HG03175 (cell line): ENCODE results near the gene SBK1.
A peak's percentile ranks its signal among the peaks of the same experiment; 100 is the strongest.

Experiments used
- ATAC-seq: cut with Tn5 transposase; IDR thresholded peaks from one replicate; pipeline ENCODE4 v1.9.1; 2021; ENCODE audit warnings: mild to moderate bottlenecking, moderate library complexity; ENCODE audit not compliant: unreplicated experiment

The SBK1 gene

DNA sequence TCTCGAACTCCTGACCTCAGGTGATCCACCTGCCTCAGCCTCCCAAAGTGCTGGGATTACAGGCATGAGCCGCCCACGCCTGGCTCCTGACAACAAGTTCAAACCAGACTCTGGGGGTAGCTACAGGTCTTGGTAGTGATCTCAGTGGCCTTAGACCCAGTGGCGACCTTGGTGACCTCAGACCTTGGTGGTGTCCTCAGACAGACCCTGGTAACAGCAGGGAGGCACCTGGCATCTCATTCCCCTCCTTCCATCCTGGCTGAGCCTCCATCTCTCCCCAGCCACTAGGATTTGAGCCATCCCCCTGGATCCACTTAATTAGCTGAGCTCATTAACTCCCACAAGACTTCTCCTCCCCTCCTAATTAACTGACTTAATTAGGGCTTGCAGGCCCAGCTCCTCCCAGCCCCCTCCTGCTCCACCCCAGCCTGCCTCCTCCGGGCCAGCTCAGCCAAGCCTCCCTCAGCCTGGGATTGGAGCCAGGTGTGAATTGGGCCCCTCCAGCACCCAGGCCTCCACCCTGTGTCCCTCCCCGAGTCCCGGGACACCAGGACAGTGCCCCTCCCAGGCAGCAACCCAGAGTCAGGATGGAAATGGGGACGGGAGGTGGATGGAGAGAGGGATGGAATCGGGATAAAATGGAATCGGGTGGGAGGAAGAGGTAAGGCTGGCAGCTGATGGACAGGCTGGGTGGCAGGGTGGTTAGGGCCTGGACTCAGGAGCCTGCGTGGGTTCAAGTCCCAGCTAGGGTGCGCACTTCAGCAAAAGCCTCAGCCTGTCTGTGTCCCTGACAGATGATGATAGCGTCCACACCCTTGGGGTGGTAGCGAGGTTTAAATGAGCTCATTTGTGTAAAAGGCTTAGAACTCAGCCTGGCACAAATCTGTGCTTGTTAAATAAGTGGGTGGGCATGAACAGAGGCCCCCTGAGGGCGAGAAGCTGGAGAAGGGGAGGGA is 11.2 kb upstream of the SBK1 start:
- no peak for ATAC-seq

DNA sequence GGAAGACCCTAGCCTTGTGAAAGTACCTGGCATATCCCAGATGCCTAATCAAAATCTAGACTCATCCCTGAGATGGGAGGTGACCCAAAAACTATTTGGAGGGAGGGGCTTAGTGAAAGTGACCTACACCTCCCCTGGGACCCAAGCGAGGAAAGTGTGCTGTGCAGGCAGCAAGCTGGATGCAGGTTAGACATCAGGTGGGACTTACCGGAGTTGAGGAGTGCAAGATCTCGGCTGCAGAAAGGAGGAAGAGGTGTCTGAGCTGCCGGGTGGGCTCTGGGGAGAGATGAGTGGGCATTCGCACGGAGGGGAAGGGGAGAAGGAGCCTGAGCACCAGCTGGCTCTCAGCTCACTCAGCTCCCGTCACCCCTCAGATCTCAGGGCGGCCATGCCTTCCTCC is 10.3 kb upstream of the SBK1 start:
- ATAC-seq: no peak

DNA sequence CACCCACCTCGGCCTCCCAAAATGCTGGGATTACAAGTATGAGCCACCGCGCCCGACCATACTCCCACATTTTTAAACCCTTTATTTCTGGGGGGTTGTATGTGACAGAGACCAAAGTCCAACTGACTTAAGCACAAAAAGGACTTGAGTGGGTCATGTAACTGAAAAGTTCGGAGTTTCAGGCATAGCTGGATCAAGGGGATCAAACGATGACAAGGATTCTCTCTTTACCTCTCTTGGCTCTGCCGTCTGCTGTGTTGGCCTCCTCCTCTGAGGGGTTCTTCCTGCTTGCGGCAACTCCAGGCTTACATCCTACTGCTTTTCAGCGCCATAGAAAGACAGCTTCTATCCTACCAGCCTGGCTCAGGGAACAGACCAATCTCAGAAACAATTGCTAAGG is 9.2 kb upstream of the SBK1 start:
- no peak for ATAC-seq

DNA sequence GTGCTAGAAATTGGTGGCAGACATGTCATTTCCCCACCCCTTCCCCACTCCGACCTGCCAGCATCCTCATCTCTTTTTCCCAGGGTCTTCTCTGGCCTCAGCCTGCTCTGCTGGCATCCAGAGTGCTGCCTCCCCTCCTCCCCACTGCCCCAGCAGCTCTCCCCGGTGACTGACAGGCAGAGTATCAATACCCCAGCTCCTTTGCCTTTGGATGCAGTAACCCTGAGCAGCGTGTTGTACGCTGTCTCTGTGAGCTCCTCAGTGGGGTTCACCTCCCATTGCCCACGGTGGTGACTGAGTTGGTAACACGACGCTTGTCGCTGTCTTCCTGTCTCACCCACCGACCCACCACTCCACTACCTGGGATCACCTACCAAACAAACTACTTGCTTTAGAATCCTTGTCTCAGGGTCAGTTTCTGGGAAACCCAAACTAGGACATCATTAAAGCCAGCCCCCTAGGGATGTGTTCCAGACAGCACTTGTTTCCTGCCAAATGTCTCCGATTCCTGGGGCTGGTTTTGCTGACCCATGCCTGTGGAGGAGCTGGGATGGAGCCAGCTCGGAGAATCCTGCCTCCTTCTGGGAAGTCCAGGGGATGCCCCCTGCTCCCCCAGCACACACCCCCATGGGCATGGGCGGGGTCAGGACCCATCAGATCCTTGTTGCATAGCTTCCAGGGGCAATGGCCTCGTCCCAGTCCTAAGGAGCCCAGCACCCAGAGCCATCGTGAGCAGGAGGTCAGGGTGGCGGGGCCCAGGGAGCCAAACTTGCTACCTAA is 8.3 kb upstream of the SBK1 start:
- no peak for ATAC-seq

DNA sequence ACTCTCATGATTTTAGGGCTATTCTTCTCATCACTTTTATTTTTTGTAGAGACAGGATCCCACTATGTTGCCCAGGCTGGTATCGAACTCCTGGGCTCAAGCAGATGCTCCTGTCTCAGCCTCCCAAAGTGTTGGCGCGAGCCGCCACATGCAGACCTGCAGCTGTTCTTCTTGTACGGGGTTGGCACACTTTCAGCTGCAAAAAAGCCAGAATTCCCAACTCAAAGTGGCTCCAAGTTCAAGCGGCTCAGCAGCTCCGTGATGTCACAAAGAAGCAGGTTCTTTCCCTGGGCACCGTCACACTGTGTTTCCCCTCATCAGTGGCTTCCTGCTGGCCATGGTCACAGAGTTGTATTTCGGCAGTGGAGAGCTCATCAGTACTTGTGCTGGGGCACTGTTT is 6.7 kb upstream of the SBK1 start:
- ATAC-seq: no peak

DNA sequence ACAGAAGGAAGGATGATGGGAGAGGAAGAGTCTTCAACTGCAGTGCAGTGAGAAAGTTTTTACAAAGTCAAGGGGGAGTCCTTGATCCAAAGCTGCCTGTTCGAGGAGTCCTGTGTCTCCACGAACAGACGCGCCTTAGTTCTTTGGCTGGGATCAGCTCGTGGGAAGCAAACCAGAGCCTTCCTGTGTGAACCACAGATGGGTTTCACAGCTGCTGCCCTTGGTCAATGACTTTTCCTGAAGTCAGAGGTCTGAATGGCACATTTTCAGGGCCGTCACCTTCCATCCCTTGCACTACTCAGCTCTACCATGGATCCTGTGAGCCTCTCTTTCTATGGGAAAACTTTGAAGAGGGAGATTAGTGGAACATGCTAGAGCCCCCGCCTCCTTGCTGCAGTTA is 4.2 kb upstream of the SBK1 start:
- no peak for ATAC-seq

GRCh38 chr16:28289048-28289447 is 3.3 kb upstream of the SBK1 start:
- no peak for ATAC-seq

GRCh38 chr16:28289939-28290858 is 2.1 kb upstream of the SBK1 start:
- no peak for ATAC-seq

- no peak for ATAC-seq
Observed at GRCh38 chr16:28290859-28291254, 1.5 kb upstream of the SBK1 start.

DNA sequence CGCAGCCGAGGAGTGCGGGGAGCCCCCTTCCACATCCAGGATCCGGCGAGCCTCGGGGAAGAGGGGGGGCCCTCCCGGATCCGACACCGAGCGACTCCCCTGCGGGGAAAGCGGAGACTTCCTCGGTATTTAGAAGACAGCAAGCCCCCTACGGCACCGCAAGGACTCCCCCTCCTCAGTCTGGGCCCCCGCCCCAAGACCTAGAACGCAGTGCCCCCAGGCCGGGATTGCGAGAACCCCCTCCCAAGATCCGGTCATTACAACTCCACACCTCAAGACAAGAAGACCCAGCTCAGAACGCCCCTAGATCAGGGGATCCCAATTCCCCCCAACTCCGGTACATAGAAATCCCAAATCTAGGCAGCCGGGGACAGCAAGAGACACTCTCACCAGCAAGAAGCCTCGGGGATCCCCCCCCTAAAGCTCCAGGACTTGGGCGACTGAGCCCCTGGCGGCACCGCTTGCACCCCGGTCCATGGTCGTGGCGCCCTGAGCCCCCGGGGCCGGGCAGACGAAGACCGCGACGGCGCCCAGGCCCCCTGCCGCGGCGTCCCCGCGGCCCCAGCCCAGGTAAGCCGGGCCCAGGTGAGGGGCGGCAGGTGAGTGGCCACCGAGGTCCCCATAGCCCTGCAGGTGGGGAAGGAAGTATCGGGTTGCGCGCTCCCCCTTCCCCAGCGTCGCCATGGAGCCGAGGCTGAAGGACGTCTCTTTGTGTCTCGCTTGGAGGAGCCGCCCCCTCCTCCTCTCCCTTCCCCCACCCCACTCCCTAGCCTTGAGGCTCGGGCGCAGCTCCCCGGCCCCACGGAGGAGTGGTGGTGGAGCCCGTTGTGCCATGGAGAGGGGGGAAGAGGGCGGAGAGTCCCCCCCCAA is 641 bp downstream of the SBK1 start:
- peak; percentile 7 for ATAC-seq

DNA sequence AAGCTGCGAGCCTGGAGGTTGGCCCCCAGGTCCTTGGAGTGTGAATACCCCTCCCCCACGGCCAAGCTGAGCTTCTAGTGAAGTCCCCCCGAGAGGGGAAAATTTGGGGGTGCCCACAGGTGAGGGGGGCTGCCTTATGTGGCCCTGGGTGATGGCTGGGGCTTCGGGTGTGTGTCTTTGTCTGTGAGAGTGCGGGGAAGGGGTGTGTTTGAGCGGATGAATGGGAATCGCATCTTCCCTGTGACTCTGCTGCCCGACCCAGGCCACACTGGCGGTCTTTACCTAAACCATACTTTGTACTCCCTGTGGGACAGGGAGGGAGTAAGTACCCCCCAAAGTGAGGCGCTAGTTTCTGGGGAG is 1.3 kb downstream of the SBK1 start:
- no peak for ATAC-seq

- no peak for ATAC-seq
Observed at GRCh38 chr16:28294201-28294600, 1.9 kb downstream of the SBK1 start.

- ATAC-seq: no peak
Observed at GRCh38 chr16:28295276-28295675, 3.0 kb downstream of the SBK1 start.

GRCh38 chr16:28297308-28297707 is 5.0 kb downstream of the SBK1 start:
- no peak for ATAC-seq

DNA sequence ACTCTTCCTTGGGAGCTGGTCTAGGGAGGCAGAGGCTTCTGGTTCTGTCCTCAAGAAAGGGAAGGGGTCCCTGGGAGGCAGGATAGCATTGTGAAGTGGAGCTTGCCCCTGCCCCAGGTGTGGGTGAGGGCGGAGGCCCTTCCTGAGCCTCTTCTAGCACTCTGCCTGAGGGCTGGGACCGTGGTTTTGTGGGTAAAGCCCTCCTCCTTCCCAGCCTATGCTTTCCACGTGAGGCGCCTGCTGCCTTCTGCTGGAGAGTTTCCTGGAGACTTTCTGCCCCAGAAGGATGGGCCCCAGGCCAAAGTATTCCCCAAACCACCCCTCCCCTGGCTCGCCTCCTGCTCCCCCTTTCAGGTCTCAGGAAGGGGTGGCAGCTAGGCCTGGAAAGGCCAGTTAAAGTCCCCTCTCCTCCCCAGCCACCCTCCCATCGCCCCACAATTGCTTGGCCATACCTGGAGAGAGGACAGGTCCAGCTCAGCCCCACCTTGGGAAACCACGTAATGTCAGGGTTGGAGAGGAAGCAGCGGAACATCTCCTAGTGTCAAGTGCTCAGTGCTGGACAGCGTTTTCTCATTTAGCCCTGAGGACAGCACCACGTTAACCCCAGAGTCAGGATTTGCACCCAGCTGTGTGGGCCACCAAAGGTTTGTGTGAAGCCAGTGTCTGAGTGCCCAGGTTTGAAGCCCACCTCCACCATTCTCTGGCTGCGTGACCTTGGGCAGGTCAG is 5.6 kb downstream of the SBK1 start:
- ATAC-seq: no peak

DNA sequence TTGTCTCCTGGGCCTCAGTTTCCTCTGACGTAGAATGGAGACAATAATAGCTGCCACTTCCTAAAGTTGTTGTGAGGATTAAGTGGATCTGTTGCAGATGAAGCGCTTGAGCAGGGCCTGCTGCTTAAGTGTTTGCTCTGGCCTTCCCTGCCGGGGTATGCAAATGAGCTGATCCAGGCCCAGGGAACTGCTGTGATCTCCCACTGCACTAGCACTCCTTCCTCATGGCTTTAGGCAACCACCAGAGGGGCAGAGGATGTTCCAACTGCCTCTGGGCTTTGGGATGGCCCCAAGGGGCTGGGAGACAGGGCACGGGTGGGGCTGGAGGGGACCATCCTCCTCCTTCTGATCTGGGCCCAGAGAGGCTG is 6.2 kb downstream of the SBK1 start:
- no peak for ATAC-seq

GRCh38 chr16:28300327-28300726 is 8.0 kb downstream of the SBK1 start:
- no peak for ATAC-seq

DNA sequence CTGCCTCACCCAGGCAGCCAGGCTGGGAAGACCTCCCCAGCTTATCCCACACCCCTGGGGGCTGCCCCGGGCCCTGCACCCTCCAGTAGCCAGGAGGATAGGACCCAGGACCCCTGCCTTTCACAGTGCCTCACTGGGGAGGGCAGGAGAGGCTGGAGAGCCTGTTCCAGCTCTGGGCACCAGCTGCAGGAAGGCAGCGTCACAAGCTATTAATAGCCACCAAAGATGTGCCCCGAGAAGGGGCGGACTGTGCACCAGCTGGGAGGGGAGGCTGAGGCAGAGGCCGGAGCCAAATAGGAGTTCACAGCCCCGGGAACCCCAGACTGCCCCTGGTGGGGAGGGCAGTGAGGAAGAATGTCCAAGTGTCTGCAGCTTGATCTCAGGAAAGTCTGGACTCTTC is 8.8 kb downstream of the SBK1 start:
- no peak for ATAC-seq

GRCh38 chr16:28301620-28302019 is 9.3 kb downstream of the SBK1 start:
- no peak for ATAC-seq

GRCh38 chr16:28303132-28303531 is 10.8 kb downstream of the SBK1 start:
- ATAC-seq: no peak
